GM23248 (cell line): ENCODE results near the gene TSEN54. TPM values are rescaled to one million over a fixed set of nuclear protein-coding genes. Genes with fewer than 3 reads are reported as not detected.

Source experiments
- DNase-seq: peaks from one replicate; pipeline ENCODE4 v3.0.0-alpha.2; 2015
- H2AFZ ChIP-seq: fragments of 200-600 bp; sonication (generic); 2 replicates; pipeline ENCODE4 v1.6.1; 2016; ENCODE audit warnings: antibody characterized with exemption
- H3F3A ChIP-seq: fragments of 200-600 bp; sonication (generic); 2 replicates; pipeline ENCODE4 v1.6.1; 2016; ENCODE audit warnings: mild to moderate bottlenecking, antibody characterized with exemption, mixed run types; ENCODE audit not compliant: insufficient read depth
- H3K27ac ChIP-seq: fragments of 200-600 bp; sonication (generic); 2 replicates; pipeline ENCODE4 v1.5.1; 2016; ENCODE audit warnings: mild to moderate bottlenecking
- H3K27me3 ChIP-seq: fragments of 200-600 bp; sonication (generic); replicated peaks from 2 replicates; pipeline ENCODE4 v1.6.1; 2016; ENCODE audit warnings: mild to moderate bottlenecking; ENCODE audit not compliant: insufficient read depth
- H3K36me3 ChIP-seq: fragments of 200-600 bp; sonication (generic); 2 replicates; pipeline ENCODE4 v1.6.1; 2016; ENCODE audit warnings: low read depth, mild to moderate bottlenecking
- H3K4me1 ChIP-seq: fragments of 200-600 bp; sonication (generic); 2 replicates; pipeline ENCODE4 v1.6.1; 2016; ENCODE audit warnings: mild to moderate bottlenecking; ENCODE audit not compliant: insufficient read depth
- H3K4me2 ChIP-seq: fragments of 200-600 bp; sonication (generic); one replicate; pipeline ENCODE4 v1.6.1; 2016; ENCODE audit warnings: mild to moderate bottlenecking; ENCODE audit not compliant: unreplicated experiment
- H3K4me3 ChIP-seq: fragments of 200-600 bp; sonication (generic); 2 replicates; pipeline ENCODE4 v1.5.1; 2016; ENCODE audit warnings: mild to moderate bottlenecking
- H3K79me2 ChIP-seq: fragments of 200-600 bp; sonication (generic); 2 replicates; pipeline ENCODE4 v1.6.1; 2016; ENCODE audit warnings: mild to moderate bottlenecking; ENCODE audit not compliant: insufficient read depth
- H3K9ac ChIP-seq: fragments of 200-600 bp; sonication (generic); 2 replicates; pipeline ENCODE4 v1.6.1; 2016; ENCODE audit warnings: mild to moderate bottlenecking
- H3K9me2 ChIP-seq: fragments of 200-600 bp; sonication (generic); 2 replicates; pipeline ENCODE4 v1.6.1; 2016; ENCODE audit warnings: mixed run types, mild to moderate bottlenecking, moderate library complexity; ENCODE audit not compliant: insufficient read depth
- H3K9me3 ChIP-seq: fragments of 200-600 bp; sonication (generic); one replicate; pipeline ENCODE4 v1.6.1; 2017; ENCODE audit warnings: low read depth
- H4K20me1 ChIP-seq: fragments of 200-600 bp; sonication (generic); 2 replicates; pipeline ENCODE4 v1.6.0; 2016; ENCODE audit not compliant: insufficient read depth
- EZH2 ChIP-seq: fragments of 200-600 bp; sonication (generic); IDR thresholded peaks from 2 replicates; pipeline ENCODE4 v1.6.1; 2018; ENCODE audit warnings: antibody characterized with exemption, mild to moderate bottlenecking; ENCODE audit not compliant: insufficient read depth, poor library complexity, severe bottlenecking
- EZH2phosphoT487 ChIP-seq: fragments of 200-600 bp; sonication (generic); IDR thresholded peaks from 2 replicates; pipeline ENCODE4 v1.6.1; 2018; ENCODE audit warnings: antibody characterized with exemption, moderate library complexity, mild to moderate bottlenecking, low read depth; ENCODE audit not compliant: insufficient read depth
- WGBS, 2 experiments: methylation state at CpG; one replicate each; pipeline ENCODE4 v1.1.6; 2015 to 2017; ENCODE audit warnings: low lambda C conversion rate in 2 of 2, low coverage in 1 of 2; ENCODE audit errors: missing lambda C conversion rate in 2 of 2; 5-methylcytosine and 5-hydroxymethylcytosine counted together
- in situ Hi-C: fragments of 300-500 bp; cut with MboI; formaldehyde crosslinking; loops from 2 replicates; pipeline ENCODE4 v1.15.0; 2020
- polyA plus RNA-seq: library from polyadenylated mRNA; unstranded; fragments of >200 nt; fragmentation: Nextera tagmentation; extraction: Ambion mirVana; gene quantifications from 2 replicates; pipeline ENCODE4 v1.2.1, GENCODE V29; 2016
- total RNA-seq: library from RNA; depleted of rRNA; stranded (reverse); fragments of >200 nt; shearing (Covaris generic); gene quantifications from 2 replicates; pipeline ENCODE4 v1.2.3, GENCODE V29; 2014

The TSEN54 gene
- total and polyA plus RNA-seq, 2 experiments from 2014 or later, result 9.8 to 10.7 TPM

DNA sequence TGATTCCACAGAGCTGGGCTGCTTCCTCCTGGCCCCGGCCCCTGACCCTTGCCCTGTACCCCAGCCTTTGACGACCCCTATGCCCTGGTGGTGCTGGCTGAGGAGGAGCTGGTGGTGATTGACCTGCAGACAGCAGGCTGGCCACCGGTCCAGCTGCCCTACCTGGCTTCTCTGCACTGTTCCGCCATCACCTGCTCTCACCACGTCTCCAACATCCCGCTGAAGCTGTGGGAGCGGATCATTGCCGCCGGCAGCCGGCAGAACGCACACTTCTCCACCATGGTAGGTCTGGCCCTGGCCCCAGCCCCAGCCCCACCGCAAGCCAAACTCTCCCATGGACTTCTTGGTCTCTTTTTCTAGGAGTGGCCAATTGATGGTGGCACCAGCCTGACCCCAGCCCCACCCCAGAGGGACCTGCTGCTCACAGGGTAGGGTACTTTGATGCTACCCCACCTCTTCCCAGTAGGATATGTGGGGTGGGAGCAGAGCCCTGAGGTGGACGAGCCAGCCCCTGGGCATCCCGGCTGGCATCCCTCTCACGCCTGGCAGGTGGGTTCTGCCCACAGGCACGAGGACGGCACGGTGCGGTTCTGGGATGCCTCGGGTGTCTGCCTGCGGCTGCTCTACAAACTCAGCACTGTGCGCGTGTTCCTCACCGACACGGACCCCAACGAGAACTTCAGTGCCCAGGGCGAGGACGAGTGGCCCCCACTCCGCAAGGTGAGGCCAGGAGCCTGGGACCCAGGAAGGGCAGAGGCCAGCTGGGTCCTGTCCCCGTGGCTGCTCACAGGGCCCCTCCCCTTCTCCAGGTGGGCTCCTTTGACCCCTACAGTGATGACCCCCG, 52.3 kb downstream of the TSEN54 start:
- no peaks in the 10 kb centered on the region for H3K79me2 ChIP-seq
- H3K4me2 ChIP-seq, result no peak overlapping the region
- no peaks in the 10 kb centered on the region for H4K20me1 ChIP-seq
- H3K27me3 ChIP-seq, result peaks cover 6% of the 10 kb centered on the region; the same call in 1 of the 2 replicates
- H3K9me2 ChIP-seq, result no peaks in the 10 kb centered on the region
- no peaks in the 10 kb centered on the region for H3K9me3 ChIP-seq
- TF ChIP-seq EZH2phosphoT487 (no peak), EZH2 (no peak)
- H3K36me3 ChIP-seq, result no peaks in the 10 kb centered on the region
- DNase-seq, result no peak
- H3K9ac ChIP-seq, result no peak overlapping the region
- no peak overlapping the region for H2AFZ ChIP-seq
- H3K4me1 ChIP-seq, result no peaks in the 10 kb centered on the region
- WGBS, 2 experiments, result 79 to 81% methylated on average over 30 to 31 of the region's 31 CpGs
- no peak overlapping the region for H3K4me3 ChIP-seq
- no peak overlapping the region for H3K27ac ChIP-seq
- in situ Hi-C loops, result no loop called here
- no peaks in the 10 kb centered on the region for H3F3A ChIP-seq

GRCh38 chr17:75570034-75570676, 53.8 kb downstream of the TSEN54 start:
- Histone ChIP-seq H3K4me1 (no peaks in the 10 kb centered on the region), H4K20me1 (no peaks in the 10 kb centered on the region), H3K4me2 (no peak overlapping the region), H3K79me2 (no peaks in the 10 kb centered on the region), H3K9me3 (no peaks in the 10 kb centered on the region), H3K4me3 (no peak overlapping the region), H3K9me2 (no peaks in the 10 kb centered on the region), H3K36me3 (no peaks in the 10 kb centered on the region), H3K9ac (no peak overlapping the region), H3K27ac (no peak overlapping the region), H3F3A (no peaks in the 10 kb centered on the region), H2AFZ (no peak overlapping the region), H3K27me3 (peaks cover 6% of the 10 kb centered on the region; the same call in 1 of the 2 replicates)
- no peak for DNase-seq
- in situ Hi-C loops, result no loop called here
- TF ChIP-seq EZH2 (no peak), EZH2phosphoT487 (no peak)
- WGBS, 2 experiments, result 83 to 85% methylated on average over 29 to 34 of the region's 35 CpGs

DNA sequence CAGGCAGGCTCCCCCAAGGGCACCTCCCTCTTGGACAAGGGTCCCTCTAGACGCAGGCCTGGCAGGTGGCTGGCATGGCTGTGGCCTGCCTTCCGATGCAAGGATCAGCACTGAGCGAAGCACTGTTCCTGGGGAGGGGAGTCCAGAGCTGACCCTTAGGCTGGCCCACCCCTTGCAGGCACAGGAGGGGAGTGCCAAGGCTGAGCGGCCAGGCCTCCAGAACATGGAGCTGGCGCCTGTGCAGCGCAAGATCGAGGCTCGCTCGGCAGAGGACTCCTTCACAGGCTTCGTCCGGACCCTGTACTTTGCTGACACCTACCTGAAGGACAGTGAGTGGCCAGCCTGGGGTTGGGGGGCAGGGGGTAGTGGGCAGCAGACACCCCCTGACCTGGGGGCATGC, 54.4 kb downstream of the TSEN54 start:
- H3K4me2 ChIP-seq, result no peak overlapping the region
- DNase-seq, result no peak

DNA sequence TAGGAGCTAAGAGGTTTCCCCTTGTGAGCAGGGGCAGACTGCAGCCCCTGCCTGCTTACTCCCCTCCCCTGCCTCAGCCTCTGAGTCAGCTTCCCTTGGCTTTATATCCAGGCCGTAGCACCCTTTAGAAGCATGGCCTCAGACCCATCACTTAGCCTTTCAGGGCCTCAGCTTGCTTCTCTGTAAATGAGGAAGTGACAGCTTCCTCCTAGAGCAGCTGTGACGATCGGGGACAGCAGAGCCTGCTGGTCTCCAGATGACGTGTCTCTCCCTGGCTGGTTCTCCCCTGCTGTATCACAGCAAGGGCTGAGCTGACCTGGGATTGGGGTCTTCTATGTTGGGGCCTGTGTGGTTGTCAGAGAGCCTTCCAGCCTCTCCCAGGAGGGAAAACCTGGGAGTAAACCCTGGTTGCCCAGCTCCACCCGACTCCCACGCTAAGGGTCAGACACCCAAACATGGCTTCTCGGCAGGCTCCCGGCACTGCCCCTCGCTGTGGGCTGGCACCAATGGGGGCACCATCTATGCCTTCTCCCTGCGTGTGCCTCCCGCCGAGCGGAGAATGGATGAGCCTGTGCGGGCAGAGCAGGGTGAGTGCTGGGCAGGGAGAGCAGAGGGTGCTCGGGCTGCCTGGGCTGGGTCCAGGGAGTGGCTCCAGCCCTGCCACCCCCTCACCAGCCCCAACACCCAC, 55.0 kb downstream of the TSEN54 start:
- no peaks in the 10 kb centered on the region for H3K4me1 ChIP-seq
- no peaks in the 10 kb centered on the region for H3K9me2 ChIP-seq
- 77 to 78% methylated on average over 15 of the region's 15 CpGs for WGBS, 2 experiments
- no peak overlapping the region for H3K27ac ChIP-seq
- H3K9ac ChIP-seq, result no peak overlapping the region
- H3F3A ChIP-seq, result no peaks in the 10 kb centered on the region
- no peak overlapping the region for H3K4me3 ChIP-seq
- TF ChIP-seq EZH2phosphoT487, result no peak
- no peak for TF ChIP-seq EZH2
- DNase-seq, result no peak
- in situ Hi-C loops, result no loop called here
- H3K79me2 ChIP-seq, result no peaks in the 10 kb centered on the region
- H2AFZ ChIP-seq, result no peak overlapping the region
- H3K9me3 ChIP-seq, result no peaks in the 10 kb centered on the region
- H3K4me2 ChIP-seq, result no peak overlapping the region
- peaks cover 6% of the 10 kb centered on the region; the same call in 1 of the 2 replicates for H3K27me3 ChIP-seq
- no peaks in the 10 kb centered on the region for H3K36me3 ChIP-seq
- no peaks in the 10 kb centered on the region for H4K20me1 ChIP-seq

More for the DNA sequence above, 54.4 kb downstream of the TSEN54 start:
- no peaks in the 10 kb centered on the region for H3F3A ChIP-seq
- H4K20me1 ChIP-seq, result no peaks in the 10 kb centered on the region
- H3K9ac ChIP-seq, result no peak overlapping the region
- H3K4me3 ChIP-seq, result no peak overlapping the region
- no peaks in the 10 kb centered on the region for H3K36me3 ChIP-seq
- TF ChIP-seq EZH2, result no peak
- TF ChIP-seq EZH2phosphoT487, result no peak
- peaks cover 6% of the 10 kb centered on the region; the same call in 1 of the 2 replicates for H3K27me3 ChIP-seq
- H3K9me2 ChIP-seq, result no peaks in the 10 kb centered on the region
- no peaks in the 10 kb centered on the region for H3K4me1 ChIP-seq
- H3K79me2 ChIP-seq, result no peaks in the 10 kb centered on the region
- H3K9me3 ChIP-seq, result no peaks in the 10 kb centered on the region
- H2AFZ ChIP-seq, result no peak overlapping the region
- in situ Hi-C loops, result no loop called here
- WGBS, 2 experiments, result 81 to 93% methylated on average over 8 to 11 of the region's 11 CpGs
- no peak overlapping the region for H3K27ac ChIP-seq
